Measurements from ENCODE around the gene TNK2.

GRCh38 chr3:195876297-195877064 lies 31.9 kb downstream of the TNK2 start:
- TF ChIP-seq GATA2 (IDR thresholded peaks at IDR 0.05; ENCODE audit: low read depth, low read length) (no peak), GATA3 (IDR thresholded peaks at IDR 0.05; ENCODE audit: low read depth, low read length) (no peak)
